GM21529 (cell line): Measurements from ENCODE around the gene MSRB2.

Experiments
- ATAC-seq: cut with Tn5 transposase; IDR thresholded peaks from one replicate; pipeline ENCODE4 v1.9.1; 2021; ENCODE audit not compliant: unreplicated experiment

Gene MSRB2

GRCh38 chr10:23111517-23112286, 16.3 kb downstream of the MSRB2 start:
- ATAC-seq, result no peak

GRCh38 chr10:23114228-23114850, 19.0 kb downstream of the MSRB2 start:
- no peak for ATAC-seq

GRCh38 chr10:23116486-23117205, 21.3 kb downstream of the MSRB2 start:
- no peak for ATAC-seq

GRCh38 chr10:23120001-23120934, 24.9 kb downstream of the MSRB2 start:
- ATAC-seq, result no peak

- no peak for ATAC-seq
Observed at GRCh38 chr10:23121135-23121534, 25.8 kb downstream of the MSRB2 start.

GRCh38 chr10:23136462-23136861, 41.1 kb downstream of the MSRB2 start:
- no peak for ATAC-seq

- no peak for ATAC-seq
Observed at GRCh38 chr10:23139677-23140076, 44.3 kb downstream of the MSRB2 start.

- no peak for ATAC-seq
Observed at GRCh38 chr10:23141995-23142394, 46.6 kb downstream of the MSRB2 start.

GRCh38 chr10:23146258-23146657, 50.9 kb downstream of the MSRB2 start:
- ATAC-seq, result no peak

GRCh38 chr10:23147035-23147434, 51.7 kb downstream of the MSRB2 start:
- ATAC-seq, result no peak

GRCh38 chr10:23148214-23148613, 52.8 kb downstream of the MSRB2 start:
- ATAC-seq, result no peak

- ATAC-seq, result no peak
Observed at GRCh38 chr10:23150091-23150490, 54.7 kb downstream of the MSRB2 start.

- no peak for ATAC-seq
Observed at GRCh38 chr10:23150610-23151009, 55.2 kb downstream of the MSRB2 start.

GRCh38 chr10:23151071-23151470, 55.7 kb downstream of the MSRB2 start:
- no peak for ATAC-seq

- no peak for ATAC-seq
Observed at GRCh38 chr10:23155169-23155568, 59.8 kb downstream of the MSRB2 start.

GRCh38 chr10:23156447-23157150, 61.2 kb downstream of the MSRB2 start:
- no peak for ATAC-seq

GRCh38 chr10:23157239-23157681, 61.9 kb downstream of the MSRB2 start:
- peak; percentile 70 for ATAC-seq

GRCh38 chr10:23157691-23158369, 62.5 kb downstream of the MSRB2 start:
- ATAC-seq, result peak; percentile 50

GRCh38 chr10:23158370-23158769, 63.0 kb downstream of the MSRB2 start:
- ATAC-seq, result peak; percentile 61
